Breast epithelium (tissue), 3 donors: Measurements from ENCODE around the gene PRKG1.
"Not testable (repeated sequence)": the region's sequence is repeated elsewhere in the genome, so short reads cannot be mapped to it uniquely, and the experiment has no call there.

ENCODE experiments used
- CTCF ChIP-seq, 3 donors: fragments of 450-650 bp; IDR thresholded peaks; one replicate each; pipeline ENCODE4 v1.5.1; 2016 to 2017; ENCODE audit warnings: antibody characterized with exemption in 3 of 3, mild to moderate bottlenecking in 3 of 3, moderate library complexity in 3 of 3
- POLR2A ChIP-seq: fragments of 450-650 bp; IDR thresholded peaks from one replicate; pipeline ENCODE4 v1.6.1; 2016; ENCODE audit warnings: antibody characterized with exemption, mild to moderate bottlenecking, moderate library complexity

DNA sequence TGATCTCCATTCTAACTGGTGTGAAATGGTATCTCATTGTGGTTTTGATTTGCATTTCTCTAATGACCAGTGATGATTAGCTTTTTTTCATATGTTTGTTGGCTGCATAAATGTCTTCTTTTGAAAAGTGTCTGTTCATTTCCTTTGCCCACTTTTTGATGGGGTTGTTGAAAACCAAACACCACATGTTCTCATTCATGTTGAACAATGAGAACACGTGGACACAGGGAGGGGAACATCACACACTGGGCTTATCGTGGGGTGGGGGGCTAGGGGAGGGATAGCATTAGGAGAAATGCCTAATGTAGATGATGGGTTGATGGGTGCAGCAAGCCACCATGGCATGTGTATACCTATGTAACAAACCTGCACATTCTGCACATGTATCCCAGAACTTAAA lies 197.8 kb downstream of the PRKG1 start:
- not testable (repeated sequence) for TF ChIP-seq POLR2A; CTCF (IDR thresholded peaks at IDR 0.05)
